Subcutaneous abdominal adipose tissue (tissue), 5 donors: ENCODE measurements around the gene EPC2.
"Not testable (repeated sequence)": the region's sequence is repeated elsewhere in the genome, so short reads cannot be mapped to it uniquely, and the experiment has no call there.

Experiments used
- H3K27ac ChIP-seq: one replicate; pipeline ENCODE4 v1.7.0; 2013; ENCODE audit warnings: low read depth, mild to moderate bottlenecking, inconsistent platforms, low read length, moderate library complexity
- H3K27me3 ChIP-seq, 5 donors: one replicate each; pipeline ENCODE4 v1.7.0; 2013; ENCODE audit warnings: low read length in 5 of 5, inconsistent platforms in 1 of 5; ENCODE audit not compliant: control insufficient read depth in 5 of 5, insufficient read depth in 4 of 5
- H3K36me3 ChIP-seq, 5 donors: one replicate each; pipeline ENCODE4 v1.7.0; 2013; ENCODE audit warnings: low read length in 5 of 5; ENCODE audit not compliant: control insufficient read depth in 5 of 5, insufficient read depth in 5 of 5
- H3K4me1 ChIP-seq, 5 donors: one replicate each; pipeline ENCODE4 v1.7.0; 2013; ENCODE audit warnings: low read length in 5 of 5, mild to moderate bottlenecking in 3 of 5, moderate library complexity in 1 of 5; ENCODE audit not compliant: control insufficient read depth in 5 of 5, insufficient read depth in 5 of 5
- H3K4me3 ChIP-seq, 5 donors: one replicate each; pipeline ENCODE4 v1.7.0; 2013; ENCODE audit warnings: low read length in 5 of 5, low read depth in 1 of 5
- H3K9ac ChIP-seq, 5 donors: one replicate each; pipeline ENCODE4 v1.7.0; 2013; ENCODE audit warnings: low read length in 5 of 5, mild to moderate bottlenecking in 4 of 5, moderate library complexity in 3 of 5
- H3K9me3 ChIP-seq, 5 donors: one replicate each; pipeline ENCODE4 v1.7.0; 2013; ENCODE audit warnings: low read length in 5 of 5; ENCODE audit not compliant: control insufficient read depth in 5 of 5
- donor health status: healthy.
- donor health status: healthy.
- donor health status: healthy.
- donor health status: healthy.
- donor health status: healthy.

The EPC2 gene

DNA sequence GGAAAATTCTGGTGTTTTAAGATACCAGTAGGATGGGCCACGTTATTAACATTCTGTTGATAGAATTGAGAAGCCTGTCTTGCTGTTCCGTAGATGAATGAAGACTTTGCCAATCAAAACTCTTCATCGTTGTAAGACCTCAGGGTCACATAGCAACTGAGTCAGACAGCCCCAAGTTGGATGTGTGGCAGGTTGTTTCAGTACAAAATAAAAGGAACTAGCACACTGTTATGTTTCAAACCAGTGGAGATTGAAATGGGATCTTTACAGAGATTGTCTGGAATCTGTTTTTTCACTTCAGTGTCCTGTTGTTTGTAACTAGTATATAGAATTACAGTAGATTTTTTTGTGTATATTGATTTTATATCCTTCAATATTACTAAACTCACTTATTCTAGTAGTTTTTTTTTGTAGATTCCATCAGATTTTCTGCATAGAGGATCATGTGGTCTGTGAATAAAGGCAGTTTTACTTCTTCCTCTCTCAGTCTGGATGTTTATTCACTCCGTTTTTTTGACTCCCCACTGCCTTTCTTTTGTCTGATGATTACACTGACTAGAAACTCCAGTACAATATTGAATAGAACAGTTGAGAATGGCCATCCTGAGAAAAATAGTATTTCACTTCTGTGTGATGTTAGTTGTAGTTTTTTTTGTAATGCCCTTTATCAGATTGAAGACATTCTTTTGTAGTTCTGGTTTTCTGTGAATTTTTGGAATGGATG, 22.7 kb downstream of the EPC2 start:
- Histone ChIP-seq H3K4me1 (peaks cover 0 to 13% (median 4%) of the 10 kb centered on the region in 5 donors), H3K4me3 (no peak overlapping the region), H3K36me3 (no peaks in the 10 kb centered on the region), H3K9me3 (no peaks in the 10 kb centered on the region), H3K27me3 (no peaks in the 10 kb centered on the region), H3K27ac (no peak overlapping the region), H3K9ac (no peak overlapping the region)

DNA sequence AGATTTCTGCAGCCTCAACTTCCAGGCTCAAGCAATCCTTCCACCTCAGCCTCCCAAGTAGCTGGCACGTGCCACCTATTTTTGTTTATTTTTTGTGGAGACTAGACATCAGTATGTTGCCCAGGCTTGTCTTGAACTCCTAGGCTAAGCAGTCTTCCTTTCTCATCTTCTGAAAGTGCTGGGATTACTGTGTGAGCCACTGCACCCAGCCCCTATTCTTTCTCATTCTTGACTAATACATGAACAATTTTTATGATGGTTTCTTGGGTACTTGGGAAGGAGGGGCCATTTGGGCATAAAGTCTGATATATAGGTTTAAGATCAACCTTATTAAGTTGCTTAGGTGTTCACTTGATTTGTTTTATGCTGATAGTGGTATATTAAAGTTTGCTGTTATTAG, 26.2 kb downstream of the EPC2 start:
- Histone ChIP-seq H3K4me3 (no peak overlapping the region), H3K4me1 (peaks cover 0 to 19% (median 8%) of the 10 kb centered on the region in 5 donors), H3K27me3 (no peaks in the 10 kb centered on the region), H3K27ac (no peak overlapping the region), H3K36me3 (no peaks in the 10 kb centered on the region), H3K9me3 (no peaks in the 10 kb centered on the region), H3K9ac (no peak overlapping the region)

DNA sequence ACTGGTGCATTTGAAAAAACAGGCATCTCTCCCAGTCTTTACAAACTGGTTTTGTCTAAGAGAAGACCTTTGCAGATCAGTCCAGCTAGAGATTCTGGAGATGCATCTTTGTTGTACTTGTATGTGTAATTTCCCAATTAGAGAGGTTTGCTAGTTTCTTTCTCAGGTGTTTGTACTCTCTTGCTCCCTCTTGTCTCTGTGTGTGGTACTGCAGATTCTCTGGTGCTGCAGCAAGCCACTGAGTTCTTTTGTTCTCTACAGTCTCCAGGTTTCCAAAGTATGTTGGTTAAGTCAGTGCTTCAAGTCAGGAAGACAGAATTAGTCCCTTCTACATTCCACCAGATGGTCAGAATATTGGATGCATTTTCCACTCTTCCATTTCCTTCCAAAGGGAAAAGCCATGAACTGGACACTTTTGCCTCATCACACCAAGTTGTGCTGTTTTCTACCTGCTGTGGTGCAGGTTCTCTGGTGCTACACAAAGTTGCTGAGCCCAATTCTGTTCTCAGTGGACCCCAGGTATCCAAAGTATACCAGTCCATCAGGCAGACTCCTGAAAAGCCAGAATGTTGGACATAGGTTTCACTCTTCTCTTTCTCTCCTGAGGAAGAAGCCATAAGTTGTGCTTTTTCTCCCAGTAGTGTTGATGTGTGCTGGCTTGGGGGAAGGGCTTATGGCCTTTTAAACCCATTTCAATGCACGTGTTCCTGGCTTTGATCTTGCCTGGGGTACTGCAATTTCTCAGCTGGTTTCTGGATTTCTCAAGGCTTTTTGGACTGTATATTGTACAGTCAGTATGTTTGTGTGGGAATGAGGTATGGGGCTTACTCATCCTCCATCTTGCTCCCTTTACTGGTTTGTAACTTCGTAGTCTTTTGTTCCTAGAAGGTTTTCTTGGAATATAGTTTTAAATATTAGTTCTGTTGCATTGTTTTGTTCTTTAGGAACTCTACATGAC, 29.8 kb downstream of the EPC2 start:
- no peak overlapping the region for H3K27ac ChIP-seq
- no peaks in the 10 kb centered on the region for H3K27me3 ChIP-seq
- H3K4me3 ChIP-seq: no peak overlapping the region
- H3K4me1 ChIP-seq: peaks cover 0 to 16% (median 9%) of the 10 kb centered on the region in 5 donors
- no peak overlapping the region for H3K9ac ChIP-seq
- no peaks in the 10 kb centered on the region for H3K9me3 ChIP-seq
- H3K36me3 ChIP-seq: no peaks in the 10 kb centered on the region

DNA sequence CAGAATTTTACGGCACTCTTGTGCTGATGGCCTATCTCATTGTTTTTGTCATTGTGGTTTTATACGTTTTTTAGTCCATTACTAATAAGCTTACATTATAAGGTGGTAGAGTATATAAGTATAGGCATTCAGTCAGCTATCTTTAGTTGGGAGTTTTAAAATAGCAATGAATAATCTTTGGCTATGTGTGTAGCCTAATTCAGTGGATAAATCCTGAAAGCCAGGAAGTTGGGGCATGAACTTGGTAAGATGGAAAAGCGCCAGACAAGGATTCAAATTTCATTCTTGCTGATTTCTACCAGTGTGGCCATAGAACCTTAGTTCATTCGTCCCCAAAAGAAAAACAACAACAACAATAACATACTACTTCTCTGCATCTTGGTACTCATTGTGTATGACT, 31.2 kb downstream of the EPC2 start:
- Histone ChIP-seq H3K27ac (no peak overlapping the region), H3K4me1 (peaks cover 0 to 12% (median 7%) of the 10 kb centered on the region in 5 donors), H3K4me3 (no peak overlapping the region), H3K9ac (no peak overlapping the region), H3K9me3 (no peaks in the 10 kb centered on the region), H3K36me3 (no peaks in the 10 kb centered on the region), H3K27me3 (no peaks in the 10 kb centered on the region)

DNA sequence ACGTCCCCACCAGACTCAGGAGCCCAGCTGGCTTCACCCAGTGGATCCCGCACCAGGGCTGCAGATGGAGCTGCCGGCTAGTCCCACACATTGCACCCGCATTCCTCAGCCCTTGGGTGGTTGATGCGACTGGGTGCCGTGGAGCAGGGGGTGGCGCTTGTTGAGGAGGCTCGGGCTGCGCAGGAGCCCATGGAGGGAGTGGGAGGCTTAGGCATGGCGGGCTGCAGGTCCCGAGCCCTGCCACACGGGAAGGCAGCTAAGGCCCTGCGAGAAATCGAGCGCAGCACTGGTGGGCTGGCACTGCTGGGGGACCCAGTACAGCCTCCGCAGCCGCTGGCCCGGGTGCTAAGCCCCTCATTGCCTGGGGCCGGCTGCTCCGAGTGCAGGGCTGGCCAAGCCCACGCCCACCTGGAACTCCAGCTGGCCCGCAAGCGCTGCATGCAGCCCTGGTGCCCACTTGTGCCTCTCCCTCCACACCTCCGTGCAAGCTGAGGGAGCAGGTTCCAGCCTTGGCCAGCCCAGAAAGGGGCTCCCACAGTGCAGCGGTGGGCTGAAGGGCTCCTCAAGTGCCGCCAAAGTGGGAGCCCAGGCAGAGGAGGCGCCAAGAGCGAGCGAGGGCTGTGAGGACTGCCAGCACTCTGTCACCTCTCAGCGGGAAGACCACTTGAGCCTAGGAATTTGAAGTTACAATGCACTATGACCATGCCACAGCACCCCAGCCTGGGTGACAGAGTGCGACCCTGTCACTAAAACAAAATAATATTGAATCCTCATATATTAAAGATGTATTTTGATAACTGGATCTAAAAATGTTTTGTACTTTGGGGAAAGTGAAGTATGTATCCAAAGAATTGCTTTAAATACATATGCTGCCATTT, 34.0 kb downstream of the EPC2 start:
- not testable (repeated sequence) for H3K9ac ChIP-seq, H3K9me3 ChIP-seq, H3K27ac ChIP-seq, H3K36me3 ChIP-seq, H3K27me3 ChIP-seq, H3K4me3 ChIP-seq
- H3K4me1 ChIP-seq: peaks cover 0 to 10% (median 7%) of the 10 kb centered on the region in 5 donors

DNA sequence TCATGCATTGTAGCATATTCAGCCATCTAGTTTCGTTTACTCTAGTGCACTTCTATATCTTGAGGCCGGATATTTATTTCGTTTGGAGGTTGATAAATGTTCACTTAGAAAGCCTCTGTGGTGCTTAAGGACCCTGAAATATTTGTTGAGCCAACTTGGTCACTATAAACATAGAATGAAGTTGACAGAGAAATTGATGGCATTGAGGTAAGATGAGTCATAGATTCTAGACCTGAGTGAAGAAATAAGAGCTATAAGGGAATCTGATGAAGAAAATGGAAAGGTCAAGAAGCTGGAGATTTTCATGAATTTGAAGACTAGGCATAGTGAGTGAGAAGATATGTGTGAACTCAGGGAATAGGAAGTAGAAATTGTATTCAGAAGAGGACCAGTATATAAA, 35.9 kb downstream of the EPC2 start:
- Histone ChIP-seq H3K9me3 (no peaks in the 10 kb centered on the region), H3K4me3 (no peak overlapping the region), H3K36me3 (no peaks in the 10 kb centered on the region), H3K4me1 (peaks cover 0 to 7% (median 4%) of the 10 kb centered on the region in 5 donors), H3K27me3 (no peaks in the 10 kb centered on the region), H3K27ac (no peak overlapping the region), H3K9ac (no peak overlapping the region)

DNA sequence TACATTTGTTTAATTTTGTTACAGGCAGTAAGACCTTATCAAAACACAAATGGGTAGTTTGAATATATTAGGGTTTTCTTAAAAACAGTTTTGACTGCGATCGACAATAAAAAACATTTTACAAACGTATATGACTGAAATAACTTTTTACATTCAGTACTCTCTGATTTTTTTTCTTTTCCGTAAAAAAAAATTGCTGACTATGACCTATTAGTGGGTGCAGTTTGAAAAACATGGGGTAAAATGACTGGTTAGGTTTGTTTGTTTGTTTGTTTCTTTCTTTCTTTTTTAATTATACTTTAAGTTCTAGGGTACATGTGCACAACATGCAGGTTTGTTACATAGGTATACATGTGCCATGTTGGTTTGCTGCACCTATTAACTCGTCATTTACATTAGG, 36.9 kb downstream of the EPC2 start:
- no peak overlapping the region for H3K9ac ChIP-seq
- H3K9me3 ChIP-seq: no peaks in the 10 kb centered on the region

DNA sequence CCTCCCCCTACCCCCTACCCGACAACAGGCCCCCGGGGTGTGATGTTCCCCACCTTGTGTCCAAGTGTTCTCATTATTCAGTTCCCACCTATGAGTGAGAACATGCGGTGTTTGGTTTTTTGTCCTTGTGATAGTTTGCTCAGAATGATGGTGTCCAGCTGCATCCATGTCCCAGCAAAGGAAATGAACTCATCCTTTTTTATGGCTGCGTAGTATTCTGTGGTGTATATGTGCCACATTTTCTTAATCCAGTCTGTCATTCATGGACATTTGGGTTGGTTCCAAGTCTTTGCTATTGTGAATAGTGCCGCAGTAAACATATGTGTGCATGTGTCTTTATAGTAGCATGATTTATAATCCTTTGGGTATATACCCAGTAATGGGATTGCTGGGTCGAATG, 37.3 kb downstream of the EPC2 start:
- H3K9ac ChIP-seq, H3K27ac ChIP-seq, H3K9me3 ChIP-seq, H3K4me3 ChIP-seq, H3K4me1 ChIP-seq, H3K36me3 ChIP-seq, H3K27me3 ChIP-seq: not testable (repeated sequence)

More for the DNA sequence above, 36.9 kb downstream of the EPC2 start:
- no peaks in the 10 kb centered on the region for H3K36me3 ChIP-seq
- H3K27ac ChIP-seq: no peak overlapping the region
- H3K4me3 ChIP-seq: no peak overlapping the region
- H3K27me3 ChIP-seq: no peaks in the 10 kb centered on the region
- H3K4me1 ChIP-seq: no peaks in the 10 kb centered on the region

DNA sequence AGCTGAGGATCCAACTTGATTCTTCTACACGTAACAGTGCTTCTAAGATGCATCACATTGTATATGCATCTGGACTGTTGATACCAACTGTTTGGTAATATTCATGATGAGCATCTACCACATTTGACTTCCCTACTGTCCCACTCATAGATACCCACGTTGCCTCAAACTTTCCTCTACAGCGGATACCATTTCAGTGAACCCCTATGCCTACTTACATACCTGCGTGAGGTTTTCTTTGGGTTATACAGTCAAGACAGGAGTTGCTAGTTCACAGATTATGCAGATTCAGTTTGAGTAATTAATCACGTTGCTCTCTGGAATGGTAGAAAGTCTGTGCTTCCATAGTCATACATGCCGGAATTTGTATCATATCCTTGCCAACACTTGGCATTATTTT, 40.0 kb downstream of the EPC2 start:
- no peak overlapping the region for H3K27ac ChIP-seq
- H3K9ac ChIP-seq: no peak overlapping the region
- H3K4me1 ChIP-seq: no peaks in the 10 kb centered on the region
- H3K27me3 ChIP-seq: no peaks in the 10 kb centered on the region
- H3K36me3 ChIP-seq: no peaks in the 10 kb centered on the region
- no peaks in the 10 kb centered on the region for H3K9me3 ChIP-seq
- no peak overlapping the region for H3K4me3 ChIP-seq
